ENCODE data around the gene CNTNAP4.

Gene CNTNAP4

DNA sequence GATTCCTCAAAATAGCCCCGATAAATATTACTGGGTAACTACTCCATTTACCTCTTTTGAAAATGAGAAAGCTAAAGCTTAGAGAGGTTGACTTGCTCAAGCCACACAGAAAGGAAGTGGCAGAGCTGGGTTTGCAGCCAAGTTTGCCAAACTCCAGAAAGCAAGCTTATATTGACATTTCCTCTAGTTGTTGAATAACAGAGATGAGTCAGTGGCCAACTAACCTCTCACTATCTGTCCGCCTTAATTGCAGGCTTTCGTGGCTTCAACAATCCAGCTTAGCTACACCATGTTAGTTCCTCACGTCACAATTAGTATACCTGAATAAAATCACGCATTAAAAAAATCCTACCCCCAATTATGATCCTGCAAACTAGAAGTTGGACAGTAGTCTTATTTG, 151.7 kb downstream of the CNTNAP4 start:
- TF ChIP-seq ZNF70 (CRISPR knock-in tag; IDR thresholded peaks at IDR 0.05) (no peak), TCF4 (CRISPR knock-in tag; IDR thresholded peaks at IDR 0.05; ENCODE audit: borderline replicate concordance) (no peak), ZFP30 (CRISPR knock-in tag; IDR thresholded peaks at IDR 0.05) (no peak), RARB (CRISPR knock-in tag; IDR thresholded peaks at IDR 0.05) (no peak), ZFP3 (CRISPR knock-in tag; IDR thresholded peaks at IDR 0.05) (no peak), CSDC2 (CRISPR knock-in tag; IDR thresholded peaks at IDR 0.05) (no peak), SNAI2 (CRISPR knock-in tag; IDR thresholded peaks at IDR 0.05) (no peak), GLIS3 (CRISPR knock-in tag; IDR thresholded peaks at IDR 0.05) (no peak), OSR1 (CRISPR knock-in tag; IDR thresholded peaks at IDR 0.05) (no peak), ZNF565 (CRISPR knock-in tag; conservative IDR thresholded peaks at IDR 0.05; ENCODE audit: low read depth) (no peak), ISL1 (CRISPR knock-in tag; IDR thresholded peaks at IDR 0.05) (no peak), ARNTL (CRISPR knock-in tag; IDR thresholded peaks at IDR 0.05; ENCODE audit: borderline replicate concordance, low read depth) (no peak)
- TF ChIP-seq, protein P1, sequence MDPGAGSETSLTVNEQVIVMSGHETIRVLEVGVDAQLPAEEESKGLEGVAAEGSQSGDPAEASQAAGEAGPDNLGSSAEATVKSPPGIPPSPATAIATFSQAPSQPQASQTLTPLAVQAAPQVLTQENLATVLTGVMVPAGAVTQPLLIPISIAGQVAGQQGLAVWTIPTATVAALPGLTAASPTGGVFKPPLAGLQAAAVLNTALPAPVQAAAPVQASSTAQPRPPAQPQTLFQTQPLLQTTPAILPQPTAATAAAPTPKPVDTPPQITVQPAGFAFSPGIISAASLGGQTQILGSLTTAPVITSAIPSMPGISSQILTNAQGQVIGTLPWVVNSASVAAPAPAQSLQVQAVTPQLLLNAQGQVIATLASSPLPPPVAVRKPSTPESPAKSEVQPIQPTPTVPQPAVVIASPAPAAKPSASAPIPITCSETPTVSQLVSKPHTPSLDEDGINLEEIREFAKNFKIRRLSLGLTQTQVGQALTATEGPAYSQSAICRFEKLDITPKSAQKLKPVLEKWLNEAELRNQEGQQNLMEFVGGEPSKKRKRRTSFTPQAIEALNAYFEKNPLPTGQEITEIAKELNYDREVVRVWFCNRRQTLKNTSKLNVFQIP (CRISPR knock-in tag; IDR thresholded peaks at IDR 0.05; ENCODE audit: borderline replicate concordance, low read depth): no peak
- TF ChIP-seq, protein P2, sequence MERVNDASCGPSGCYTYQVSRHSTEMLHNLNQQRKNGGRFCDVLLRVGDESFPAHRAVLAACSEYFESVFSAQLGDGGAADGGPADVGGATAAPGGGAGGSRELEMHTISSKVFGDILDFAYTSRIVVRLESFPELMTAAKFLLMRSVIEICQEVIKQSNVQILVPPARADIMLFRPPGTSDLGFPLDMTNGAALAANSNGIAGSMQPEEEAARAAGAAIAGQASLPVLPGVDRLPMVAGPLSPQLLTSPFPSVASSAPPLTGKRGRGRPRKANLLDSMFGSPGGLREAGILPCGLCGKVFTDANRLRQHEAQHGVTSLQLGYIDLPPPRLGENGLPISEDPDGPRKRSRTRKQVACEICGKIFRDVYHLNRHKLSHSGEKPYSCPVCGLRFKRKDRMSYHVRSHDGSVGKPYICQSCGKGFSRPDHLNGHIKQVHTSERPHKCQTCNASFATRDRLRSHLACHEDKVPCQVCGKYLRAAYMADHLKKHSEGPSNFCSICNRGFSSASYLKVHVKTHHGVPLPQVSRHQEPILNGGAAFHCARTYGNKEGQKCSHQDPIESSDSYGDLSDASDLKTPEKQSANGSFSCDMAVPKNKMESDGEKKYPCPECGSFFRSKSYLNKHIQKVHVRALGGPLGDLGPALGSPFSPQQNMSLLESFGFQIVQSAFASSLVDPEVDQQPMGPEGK (CRISPR knock-in tag; IDR thresholded peaks at IDR 0.05; ENCODE audit: borderline replicate concordance): no peak
- TF ChIP-seq, protein P3, sequence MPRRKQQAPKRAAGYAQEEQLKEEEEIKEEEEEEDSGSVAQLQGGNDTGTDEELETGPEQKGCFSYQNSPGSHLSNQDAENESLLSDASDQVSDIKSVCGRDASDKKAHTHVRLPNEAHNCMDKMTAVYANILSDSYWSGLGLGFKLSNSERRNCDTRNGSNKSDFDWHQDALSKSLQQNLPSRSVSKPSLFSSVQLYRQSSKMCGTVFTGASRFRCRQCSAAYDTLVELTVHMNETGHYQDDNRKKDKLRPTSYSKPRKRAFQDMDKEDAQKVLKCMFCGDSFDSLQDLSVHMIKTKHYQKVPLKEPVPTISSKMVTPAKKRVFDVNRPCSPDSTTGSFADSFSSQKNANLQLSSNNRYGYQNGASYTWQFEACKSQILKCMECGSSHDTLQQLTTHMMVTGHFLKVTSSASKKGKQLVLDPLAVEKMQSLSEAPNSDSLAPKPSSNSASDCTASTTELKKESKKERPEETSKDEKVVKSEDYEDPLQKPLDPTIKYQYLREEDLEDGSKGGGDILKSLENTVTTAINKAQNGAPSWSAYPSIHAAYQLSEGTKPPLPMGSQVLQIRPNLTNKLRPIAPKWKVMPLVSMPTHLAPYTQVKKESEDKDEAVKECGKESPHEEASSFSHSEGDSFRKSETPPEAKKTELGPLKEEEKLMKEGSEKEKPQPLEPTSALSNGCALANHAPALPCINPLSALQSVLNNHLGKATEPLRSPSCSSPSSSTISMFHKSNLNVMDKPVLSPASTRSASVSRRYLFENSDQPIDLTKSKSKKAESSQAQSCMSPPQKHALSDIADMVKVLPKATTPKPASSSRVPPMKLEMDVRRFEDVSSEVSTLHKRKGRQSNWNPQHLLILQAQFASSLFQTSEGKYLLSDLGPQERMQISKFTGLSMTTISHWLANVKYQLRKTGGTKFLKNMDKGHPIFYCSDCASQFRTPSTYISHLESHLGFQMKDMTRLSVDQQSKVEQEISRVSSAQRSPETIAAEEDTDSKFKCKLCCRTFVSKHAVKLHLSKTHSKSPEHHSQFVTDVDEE (CRISPR knock-in tag; IDR thresholded peaks at IDR 0.05): no peak
- TF ChIP-seq, protein P4, sequence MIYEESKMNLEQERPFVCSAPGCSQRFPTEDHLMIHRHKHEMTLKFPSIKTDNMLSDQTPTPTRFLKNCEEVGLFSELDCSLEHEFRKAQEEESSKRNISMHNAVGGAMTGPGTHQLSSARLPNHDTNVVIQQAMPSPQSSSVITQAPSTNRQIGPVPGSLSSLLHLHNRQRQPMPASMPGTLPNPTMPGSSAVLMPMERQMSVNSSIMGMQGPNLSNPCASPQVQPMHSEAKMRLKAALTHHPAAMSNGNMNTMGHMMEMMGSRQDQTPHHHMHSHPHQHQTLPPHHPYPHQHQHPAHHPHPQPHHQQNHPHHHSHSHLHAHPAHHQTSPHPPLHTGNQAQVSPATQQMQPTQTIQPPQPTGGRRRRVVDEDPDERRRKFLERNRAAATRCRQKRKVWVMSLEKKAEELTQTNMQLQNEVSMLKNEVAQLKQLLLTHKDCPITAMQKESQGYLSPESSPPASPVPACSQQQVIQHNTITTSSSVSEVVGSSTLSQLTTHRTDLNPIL (CRISPR knock-in tag; IDR thresholded peaks at IDR 0.05; ENCODE audit: low read depth): no peak
- TF ChIP-seq, protein P5, sequence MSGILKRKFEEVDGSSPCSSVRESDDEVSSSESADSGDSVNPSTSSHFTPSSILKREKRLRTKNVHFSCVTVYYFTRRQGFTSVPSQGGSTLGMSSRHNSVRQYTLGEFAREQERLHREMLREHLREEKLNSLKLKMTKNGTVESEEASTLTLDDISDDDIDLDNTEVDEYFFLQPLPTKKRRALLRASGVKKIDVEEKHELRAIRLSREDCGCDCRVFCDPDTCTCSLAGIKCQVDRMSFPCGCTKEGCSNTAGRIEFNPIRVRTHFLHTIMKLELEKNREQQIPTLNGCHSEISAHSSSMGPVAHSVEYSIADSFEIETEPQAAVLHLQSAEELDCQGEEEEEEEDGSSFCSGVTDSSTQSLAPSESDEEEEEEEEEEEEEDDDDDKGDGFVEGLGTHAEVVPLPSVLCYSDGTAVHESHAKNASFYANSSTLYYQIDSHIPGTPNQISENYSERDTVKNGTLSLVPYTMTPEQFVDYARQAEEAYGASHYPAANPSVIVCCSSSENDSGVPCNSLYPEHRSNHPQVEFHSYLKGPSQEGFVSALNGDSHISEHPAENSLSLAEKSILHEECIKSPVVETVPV (CRISPR knock-in tag; IDR thresholded peaks at IDR 0.05): no peak
- no peak for ATAC-seq

DNA sequence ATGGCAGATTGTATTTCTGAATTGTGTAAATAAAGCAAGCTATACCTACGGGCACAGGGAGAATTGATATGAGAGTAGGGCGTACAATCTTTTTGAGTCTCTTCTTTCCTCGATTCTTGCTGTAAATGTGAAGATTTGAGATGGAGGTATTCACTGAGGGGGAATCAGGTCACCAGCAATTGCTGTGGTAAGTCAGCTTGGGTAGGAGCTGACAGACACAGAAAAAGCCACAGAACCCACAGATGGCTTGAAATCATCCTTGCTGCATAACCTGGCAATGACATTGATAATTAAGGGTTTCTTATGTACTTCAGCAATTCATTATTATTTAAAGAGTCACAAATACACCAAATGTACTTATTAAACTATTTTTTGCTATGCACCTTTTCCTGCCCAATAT, 164.2 kb downstream of the CNTNAP4 start:
- no peak for ATAC-seq
- TF ChIP-seq, protein P3 (CRISPR knock-in tag; IDR thresholded peaks at IDR 0.05): no peak
- TF ChIP-seq BACH2 (CRISPR knock-in tag; IDR thresholded peaks at IDR 0.05; ENCODE audit: borderline replicate concordance): no peak
- TF ChIP-seq, protein P1 (CRISPR knock-in tag; IDR thresholded peaks at IDR 0.05; ENCODE audit: borderline replicate concordance, low read depth): no peak
- TF ChIP-seq PPARA (CRISPR knock-in tag; IDR thresholded peaks at IDR 0.05; ENCODE audit: borderline replicate concordance): no peak

Data from SK-N-SH treated with all-trans-retinoic acid at 6 μM for 48 hours (cell line).